Panc1 (cell line): ENCODE results near the gene ETV5.

Experiments used
- POLR2AphosphoS5 ChIP-seq: IDR thresholded peaks from 2 replicates; pipeline ENCODE4 v1.6.1; 2012; ENCODE audit warnings: mild to moderate bottlenecking, low read depth, low read length, moderate library complexity
- TCF7L2 ChIP-seq: IDR thresholded peaks from 2 replicates; pipeline ENCODE4 v1.6.1; 2011; ENCODE audit warnings: mild to moderate bottlenecking, low read depth, low read length, inconsistent platforms
- TF ChIP-seq, protein P1 (sequence below): fragments of 450-650 bp; IDR thresholded peaks from 2 replicates; pipeline ENCODE4 v1.5.1; 2017; ENCODE audit warnings: mild to moderate bottlenecking
- TF ChIP-seq, protein P2 (sequence below), 2 experiments: IDR thresholded peaks; 2 replicates each; pipeline ENCODE4 v1.6.1; 2011 to 2012; ENCODE audit warnings: low read depth in 2 of 2, control low read depth in 1 of 2, low read length in 1 of 2, mild to moderate bottlenecking in 1 of 2, moderate library complexity in 1 of 2; ENCODE audit not compliant: insufficient read depth in 1 of 2

DNA sequence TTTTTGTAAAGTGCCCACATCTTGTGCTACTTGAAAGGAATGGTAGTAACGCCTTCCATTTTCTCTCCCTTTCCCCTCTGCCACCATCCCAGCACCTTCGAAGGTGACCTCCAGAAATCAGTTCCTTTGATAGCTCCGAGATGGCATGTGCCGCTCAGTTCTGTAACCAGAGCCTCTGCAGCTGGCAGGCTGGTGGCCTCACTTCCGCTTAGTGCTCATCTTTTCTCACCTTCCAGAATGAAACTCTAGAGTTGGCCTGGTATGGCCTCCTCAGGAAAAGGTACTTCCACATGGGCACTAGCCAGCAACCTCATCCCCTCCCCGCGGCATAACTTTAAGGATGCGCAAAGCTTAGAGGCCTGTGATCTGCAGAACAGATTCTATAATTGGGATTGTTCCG, 38.8 kb downstream of the ETV5 start:
- TF ChIP-seq POLR2AphosphoS5 (no peak), TCF7L2 (no peak)
- TF ChIP-seq, protein P1, sequence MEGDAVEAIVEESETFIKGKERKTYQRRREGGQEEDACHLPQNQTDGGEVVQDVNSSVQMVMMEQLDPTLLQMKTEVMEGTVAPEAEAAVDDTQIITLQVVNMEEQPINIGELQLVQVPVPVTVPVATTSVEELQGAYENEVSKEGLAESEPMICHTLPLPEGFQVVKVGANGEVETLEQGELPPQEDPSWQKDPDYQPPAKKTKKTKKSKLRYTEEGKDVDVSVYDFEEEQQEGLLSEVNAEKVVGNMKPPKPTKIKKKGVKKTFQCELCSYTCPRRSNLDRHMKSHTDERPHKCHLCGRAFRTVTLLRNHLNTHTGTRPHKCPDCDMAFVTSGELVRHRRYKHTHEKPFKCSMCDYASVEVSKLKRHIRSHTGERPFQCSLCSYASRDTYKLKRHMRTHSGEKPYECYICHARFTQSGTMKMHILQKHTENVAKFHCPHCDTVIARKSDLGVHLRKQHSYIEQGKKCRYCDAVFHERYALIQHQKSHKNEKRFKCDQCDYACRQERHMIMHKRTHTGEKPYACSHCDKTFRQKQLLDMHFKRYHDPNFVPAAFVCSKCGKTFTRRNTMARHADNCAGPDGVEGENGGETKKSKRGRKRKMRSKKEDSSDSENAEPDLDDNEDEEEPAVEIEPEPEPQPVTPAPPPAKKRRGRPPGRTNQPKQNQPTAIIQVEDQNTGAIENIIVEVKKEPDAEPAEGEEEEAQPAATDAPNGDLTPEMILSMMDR = no peak
- TF ChIP-seq, protein P2, sequence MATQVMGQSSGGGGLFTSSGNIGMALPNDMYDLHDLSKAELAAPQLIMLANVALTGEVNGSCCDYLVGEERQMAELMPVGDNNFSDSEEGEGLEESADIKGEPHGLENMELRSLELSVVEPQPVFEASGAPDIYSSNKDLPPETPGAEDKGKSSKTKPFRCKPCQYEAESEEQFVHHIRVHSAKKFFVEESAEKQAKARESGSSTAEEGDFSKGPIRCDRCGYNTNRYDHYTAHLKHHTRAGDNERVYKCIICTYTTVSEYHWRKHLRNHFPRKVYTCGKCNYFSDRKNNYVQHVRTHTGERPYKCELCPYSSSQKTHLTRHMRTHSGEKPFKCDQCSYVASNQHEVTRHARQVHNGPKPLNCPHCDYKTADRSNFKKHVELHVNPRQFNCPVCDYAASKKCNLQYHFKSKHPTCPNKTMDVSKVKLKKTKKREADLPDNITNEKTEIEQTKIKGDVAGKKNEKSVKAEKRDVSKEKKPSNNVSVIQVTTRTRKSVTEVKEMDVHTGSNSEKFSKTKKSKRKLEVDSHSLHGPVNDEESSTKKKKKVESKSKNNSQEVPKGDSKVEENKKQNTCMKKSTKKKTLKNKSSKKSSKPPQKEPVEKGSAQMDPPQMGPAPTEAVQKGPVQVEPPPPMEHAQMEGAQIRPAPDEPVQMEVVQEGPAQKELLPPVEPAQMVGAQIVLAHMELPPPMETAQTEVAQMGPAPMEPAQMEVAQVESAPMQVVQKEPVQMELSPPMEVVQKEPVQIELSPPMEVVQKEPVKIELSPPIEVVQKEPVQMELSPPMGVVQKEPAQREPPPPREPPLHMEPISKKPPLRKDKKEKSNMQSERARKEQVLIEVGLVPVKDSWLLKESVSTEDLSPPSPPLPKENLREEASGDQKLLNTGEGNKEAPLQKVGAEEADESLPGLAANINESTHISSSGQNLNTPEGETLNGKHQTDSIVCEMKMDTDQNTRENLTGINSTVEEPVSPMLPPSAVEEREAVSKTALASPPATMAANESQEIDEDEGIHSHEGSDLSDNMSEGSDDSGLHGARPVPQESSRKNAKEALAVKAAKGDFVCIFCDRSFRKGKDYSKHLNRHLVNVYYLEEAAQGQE (IDR thresholded peaks at IDR 0.05; ENCODE audit: insufficient read depth in 1 of 2, low read depth in 2 of 2, low read length in 1 of 2) = no peak
